ENCODE results near the gene CCL4. TPM values are rescaled to one million over a fixed set of nuclear protein-coding genes. Genes with fewer than 3 reads are reported as not detected.

CCL4 gene
- total RNA-seq, 1 donor from 2014 or later, result not detected

GRCh38 chr17:36142235-36142634 lies 38.6 kb downstream of the CCL4 start:
- TF ChIP-seq CTCF (conservative IDR thresholded peaks at IDR 0.05), result no peak
- H3K27ac Mint-ChIP-seq (ENCODE audit: unreplicated experiment), result no peak overlapping the region
- no peaks in the 10 kb centered on the region for H3K36me3 Mint-ChIP-seq (ENCODE audit: low read depth)
- no peak overlapping the region for H3K4me3 Mint-ChIP-seq
- H3K9me3 Mint-ChIP-seq, result peaks cover 2% of the 10 kb centered on the region
- peaks cover 11% of the 10 kb centered on the region for H3K27me3 Mint-ChIP-seq (ENCODE audit: low read depth)
- no peak for DNase-seq (ENCODE audit: low read depth, low spot score)
- H3K4me1 Mint-ChIP-seq, result no peaks in the 10 kb centered on the region

GRCh38 chr17:36142806-36143205 lies 39.2 kb downstream of the CCL4 start:
- H3K9me3 Mint-ChIP-seq, result peaks cover 2% of the 10 kb centered on the region
- H3K27me3 Mint-ChIP-seq (ENCODE audit: low read depth), result peaks cover 16% of the 10 kb centered on the region
- no peak for DNase-seq (ENCODE audit: low read depth, low spot score)
- no peak overlapping the region for H3K27ac Mint-ChIP-seq (ENCODE audit: unreplicated experiment)
- H3K4me3 Mint-ChIP-seq, result no peak overlapping the region
- no peaks in the 10 kb centered on the region for H3K4me1 Mint-ChIP-seq
- H3K36me3 Mint-ChIP-seq (ENCODE audit: low read depth), result no peaks in the 10 kb centered on the region
- no peak for TF ChIP-seq CTCF (conservative IDR thresholded peaks at IDR 0.05)

GRCh38 chr17:36144014-36144413 lies 40.4 kb downstream of the CCL4 start:
- Mint-ChIP-seq H3K9me3 (no peaks in the 10 kb centered on the region), H3K4me1 (peaks cover 4% of the 10 kb centered on the region), H3K36me3 (ENCODE audit: low read depth) (no peaks in the 10 kb centered on the region), H3K27ac (ENCODE audit: unreplicated experiment) (no peak overlapping the region), H3K4me3 (no peak overlapping the region), H3K27me3 (ENCODE audit: low read depth) (peaks cover 22% of the 10 kb centered on the region)
- no peak for DNase-seq (ENCODE audit: low read depth, low spot score)
- no peak for TF ChIP-seq CTCF (conservative IDR thresholded peaks at IDR 0.05)

GRCh38 chr17:36144981-36145729 lies 41.5 kb downstream of the CCL4 start:
- DNase-seq (ENCODE audit: low read depth, low spot score), result no peak
- Mint-ChIP-seq H3K4me1 (peaks cover 5% of the 10 kb centered on the region), H3K36me3 (ENCODE audit: low read depth) (no peaks in the 10 kb centered on the region), H3K27ac (ENCODE audit: unreplicated experiment) (no peak overlapping the region), H3K9me3 (no peaks in the 10 kb centered on the region), H3K27me3 (ENCODE audit: low read depth) (peaks cover 28% of the 10 kb centered on the region), H3K4me3 (no peak overlapping the region)
- TF ChIP-seq CTCF (conservative IDR thresholded peaks at IDR 0.05), result no peak

- Mint-ChIP-seq H3K36me3 (ENCODE audit: low read depth) (no peaks in the 10 kb centered on the region), H3K4me3 (no peak overlapping the region), H3K27me3 (ENCODE audit: low read depth) (peaks cover 37% of the 10 kb centered on the region), H3K9me3 (no peaks in the 10 kb centered on the region), H3K4me1 (peaks cover 5% of the 10 kb centered on the region), H3K27ac (ENCODE audit: unreplicated experiment) (no peak overlapping the region)
- DNase-seq (ENCODE audit: low read depth, low spot score), result no peak
- TF ChIP-seq CTCF (conservative IDR thresholded peaks at IDR 0.05), result no peak
Observed at GRCh38 chr17:36147601-36148000, 44.0 kb downstream of the CCL4 start.

All from neural crest cell (in vitro differentiated cells).